GM19193 (cell line): Measurements from ENCODE around the gene GCA.

Experiments used
- POLR2A ChIP-seq: IDR thresholded peaks from 4 replicates; pipeline ENCODE4 v1.6.1; 2011; ENCODE audit not compliant: insufficient read depth, insufficient read length; ENCODE audit errors: extremely low read depth

GCA gene

GRCh38 chr2:162343824-162344616, at the start of gene GCA:
TSS of gene GCA (plus strand) at chr2:162344132. CDS start at chr2:162344249, 117 bp downstream.
- TF ChIP-seq POLR2A: peak; percentile 75

GRCh38 chr2:162295009-162295408, 48.9 kb upstream of the GCA start:
- TF ChIP-seq POLR2A: no peak

GRCh38 chr2:162297925-162298552, 45.9 kb upstream of the GCA start:
- TF ChIP-seq POLR2A: no peak

GRCh38 chr2:162298669-162299335, 45.1 kb upstream of the GCA start:
- TF ChIP-seq POLR2A: no peak

- no peak for TF ChIP-seq POLR2A
These were observed 43.7 kb upstream of the GCA start for GRCh38 chr2:162300266-162300665.

GRCh38 chr2:162301151-162301804, 42.7 kb upstream of the GCA start:
- TF ChIP-seq POLR2A: no peak

GRCh38 chr2:162301877-162302276, 42.1 kb upstream of the GCA start:
- no peak for TF ChIP-seq POLR2A

- no peak for TF ChIP-seq POLR2A
These were observed 38.0 kb upstream of the GCA start for GRCh38 chr2:162305901-162306300.

- no peak for TF ChIP-seq POLR2A
These were observed 35.0 kb upstream of the GCA start for GRCh38 chr2:162308747-162309503.

GRCh38 chr2:162312853-162313252, 31.1 kb upstream of the GCA start:
- no peak for TF ChIP-seq POLR2A

- TF ChIP-seq POLR2A: no peak
These were observed 28.0 kb upstream of the GCA start for GRCh38 chr2:162315938-162316337.

- no peak for TF ChIP-seq POLR2A
These were observed 27.3 kb upstream of the GCA start for GRCh38 chr2:162316590-162316989.

GRCh38 chr2:162317058-162317742, 26.7 kb upstream of the GCA start:
- no peak for TF ChIP-seq POLR2A

GRCh38 chr2:162317861-162318327, 26.0 kb upstream of the GCA start:
- TF ChIP-seq POLR2A: peak; percentile 11
